Liver (tissue), 9 donors: ENCODE measurements around the gene SNRPA1. TPM values are rescaled to one million over a fixed set of nuclear protein-coding genes. Genes with fewer than 3 reads are reported as not detected.

Experiments
- DNase-seq: peaks from one replicate; pipeline ENCODE4 v3.0.0-alpha.2; 2017; ENCODE audit warnings: low spot score
- H3K27ac ChIP-seq, 2 donors: one replicate each; pipeline ENCODE4 v1.7.0; 2013; ENCODE audit warnings: inconsistent platforms in 2 of 2, low read length in 2 of 2, control low read depth in 1 of 2, low read depth in 1 of 2, mild to moderate bottlenecking in 1 of 2
- H3K27me3 ChIP-seq, 4 donors: one replicate each; pipeline versions ENCODE4 v1.6.1 to v1.7.0; 2013; ENCODE audit warnings: low read length in 3 of 4, inconsistent platforms in 1 of 4, mild to moderate bottlenecking in 1 of 4, moderate library complexity in 1 of 4; ENCODE audit not compliant: control insufficient read depth in 4 of 4, insufficient read depth in 4 of 4
- H3K36me3 ChIP-seq, 4 donors: one replicate each; pipeline versions ENCODE4 v1.6.1 to v1.7.0; 2013; ENCODE audit warnings: low read length in 3 of 4, mild to moderate bottlenecking in 3 of 4, low read depth in 1 of 4, moderate library complexity in 1 of 4; ENCODE audit not compliant: control insufficient read depth in 4 of 4, insufficient read depth in 3 of 4
- H3K4me1 ChIP-seq, 4 donors: one replicate each; pipeline versions ENCODE4 v1.6.1 to v1.7.0; 2013; ENCODE audit warnings: low read length in 3 of 4, mild to moderate bottlenecking in 3 of 4, moderate library complexity in 1 of 4; ENCODE audit not compliant: control insufficient read depth in 4 of 4, insufficient read depth in 4 of 4
- H3K4me3 ChIP-seq, 3 donors: one replicate each; pipeline versions ENCODE4 v1.6.1 to v1.7.0; 2013; ENCODE audit warnings: low read length in 3 of 3, control low read depth in 1 of 3, low read depth in 1 of 3, mild to moderate bottlenecking in 1 of 3
- H3K9ac ChIP-seq, 2 donors: one replicate each; pipeline ENCODE4 v1.7.0; 2013; ENCODE audit warnings: low read length in 2 of 2, mild to moderate bottlenecking in 2 of 2, moderate library complexity in 2 of 2, control low read depth in 1 of 2, low read depth in 1 of 2
- H3K9me3 ChIP-seq, 4 donors: one replicate each; pipeline versions ENCODE4 v1.6.1 to v1.7.0; 2013; ENCODE audit warnings: low read length in 3 of 4; ENCODE audit not compliant: control insufficient read depth in 4 of 4
- EGR1 ChIP-seq, 2 donors: IDR thresholded peaks; 2 replicates each; pipeline ENCODE4 v1.6.1; 2016 to 2018; ENCODE audit warnings: antibody characterized with exemption in 2 of 2, low read depth in 2 of 2
- FOXA1 ChIP-seq: IDR thresholded peaks from 2 replicates; pipeline ENCODE4 v1.6.1; 2016; ENCODE audit warnings: antibody characterized with exemption
- FOXA2 ChIP-seq: IDR thresholded peaks from 2 replicates; pipeline ENCODE4 v1.6.1; 2016; ENCODE audit warnings: antibody characterized with exemption
- GABPA ChIP-seq, 2 donors: IDR thresholded peaks in 1 of 2; conservative IDR thresholded peaks in 1 of 2; 2 replicates each; pipeline ENCODE4 v1.6.1; 2016; ENCODE audit warnings: antibody characterized with exemption in 2 of 2, mild to moderate bottlenecking in 1 of 2, moderate library complexity in 1 of 2
- HNF4A ChIP-seq, 2 donors: conservative IDR thresholded peaks; 2 replicates each; pipeline ENCODE4 v1.6.1; 2016; ENCODE audit warnings: antibody characterized with exemption in 2 of 2, mild to moderate bottlenecking in 2 of 2
- NR2F2 ChIP-seq: IDR thresholded peaks from 2 replicates; pipeline ENCODE4 v1.6.1; 2016; ENCODE audit warnings: antibody characterized with exemption
- RAD21 ChIP-seq, 2 donors: IDR thresholded peaks; 2 replicates each; pipeline ENCODE4 v1.6.1; 2016; ENCODE audit warnings: antibody characterized with exemption in 2 of 2, mild to moderate bottlenecking in 2 of 2
- RXRA ChIP-seq, 2 donors: IDR thresholded peaks; 2 replicates each; pipeline ENCODE4 v1.6.1; 2017 to 2018; ENCODE audit warnings: antibody characterized with exemption in 2 of 2, mild to moderate bottlenecking in 1 of 2
- SP1 ChIP-seq: IDR thresholded peaks from 2 replicates; pipeline ENCODE4 v1.6.1; 2018; ENCODE audit warnings: antibody characterized with exemption, mild to moderate bottlenecking
- TAF1 ChIP-seq: conservative IDR thresholded peaks from 2 replicates; pipeline ENCODE4 v1.6.1; 2016; ENCODE audit warnings: antibody characterized with exemption, mild to moderate bottlenecking
- YY1 ChIP-seq: IDR thresholded peaks from 2 replicates; pipeline ENCODE4 v1.6.1; 2016; ENCODE audit warnings: antibody characterized with exemption, mild to moderate bottlenecking
- WGBS: extraction: QIAGEN DNeasy Blood & Tissue Kit; methylation state at CpG from one replicate; pipeline ENCODE4 v1.1.7; 2013; 5-methylcytosine and 5-hydroxymethylcytosine counted together
- polyA plus RNA-seq, 2 donors: library from polyadenylated mRNA; stranded (reverse) in 1 of 2; unstranded in 1 of 2; fragments of 200-250 nt in 1 of 2; fragments of >200 nt in 1 of 2; fragmentation: Nextera tagmentation in 1 of 2; extraction: Ambion mirVana in 1 of 2; gene quantifications; one replicate each; pipeline versions ENCODE4 v1.2.1 to v1.2.3, GENCODE V29; 2013 to 2015
- total RNA-seq, 2 donors: library from RNA; depleted of rRNA; stranded (reverse); fragments of >200 nt; gene quantifications; one replicate each; pipeline ENCODE4 v1.2.3, GENCODE V29; 2014
- TF ChIP-seq, protein P1 (sequence below): IDR thresholded peaks from 2 replicates; pipeline ENCODE4 v1.6.1; 2016; ENCODE audit warnings: antibody characterized with exemption, mild to moderate bottlenecking
- TF ChIP-seq, protein P2 (sequence below): IDR thresholded peaks from 2 replicates; pipeline ENCODE4 v1.6.1; 2016; ENCODE audit warnings: antibody characterized with exemption
- TF ChIP-seq, protein P3 (sequence below): fragments of 150-350 bp; IDR thresholded peaks from 2 replicates; pipeline ENCODE4 v1.5.1; 2017; ENCODE audit warnings: improper control_type of control experiment, low read depth, low read length; ENCODE audit not compliant: missing input control
- TF ChIP-seq, protein P4 (sequence below): IDR thresholded peaks from 2 replicates; pipeline ENCODE4 v1.6.1; 2016; ENCODE audit warnings: antibody characterized with exemption
- donor health status: healthy.
- donor health status: healthy.
- donor health status: healthy.
- donor health status: healthy.
- donor health status: healthy.

The SNRPA1 gene
- total and polyA plus RNA-seq, 4 donors, result 12.7 to 31.7 (median 18.0) TPM

DNA sequence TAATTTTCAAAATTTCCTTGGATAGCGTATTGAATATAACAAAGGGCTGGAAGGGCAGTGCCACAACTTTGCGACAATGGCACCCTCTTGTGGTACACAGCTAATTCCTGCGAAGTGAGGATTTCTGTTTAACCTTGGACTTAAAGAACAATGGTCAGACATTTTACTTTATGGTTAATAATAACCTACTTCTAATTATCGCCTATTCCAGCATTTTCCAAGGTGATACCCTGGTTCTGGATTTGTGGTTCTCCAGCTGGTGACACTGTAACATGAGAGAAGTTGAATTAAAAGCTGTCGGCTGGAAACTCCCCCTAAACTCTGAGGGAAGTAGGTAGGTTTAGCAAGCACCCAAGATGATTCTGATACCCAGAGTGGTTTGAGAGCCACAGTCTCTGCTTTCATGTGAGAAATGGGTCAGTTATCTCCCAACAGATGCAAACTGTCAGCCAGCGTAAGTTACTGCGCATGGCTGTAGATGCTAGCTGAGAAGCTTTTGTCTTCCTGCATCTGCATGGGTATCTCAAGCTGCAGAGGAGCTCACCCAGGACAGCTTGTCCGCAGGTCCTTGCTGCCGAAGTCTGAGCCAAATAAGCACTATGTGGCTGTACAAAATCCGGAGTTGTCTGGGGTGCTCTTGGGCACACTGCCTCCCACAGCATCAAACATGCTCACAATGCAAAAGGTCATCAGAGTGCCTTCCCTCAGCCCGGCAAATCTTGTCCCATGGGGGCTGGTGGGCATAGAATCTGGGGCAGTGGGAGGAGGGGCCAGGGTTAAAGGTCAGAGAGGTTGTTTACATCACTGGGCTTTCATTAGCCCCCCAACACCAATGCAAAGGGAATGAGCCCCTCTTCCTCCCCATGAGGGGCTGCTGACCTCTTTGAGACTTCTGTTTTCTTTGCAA is 36.6 kb downstream of the SNRPA1 start:
- Histone ChIP-seq H3K4me1 (peaks cover 0 to 5% (median 2%) of the 10 kb centered on the region in 4 donors), H3K9ac (peak overlapping the region; percentile 27 to 31), H3K27ac (no peak overlapping the region), H3K27me3 (no peaks in the 10 kb centered on the region), H3K9me3 (no peaks in the 10 kb centered on the region), H3K4me3 (no peak overlapping the region), H3K36me3 (no peaks in the 10 kb centered on the region)
- 25% methylated on average over 11 of the region's 11 CpGs for WGBS
- TF ChIP-seq NR2F2 (no peak), GABPA (IDR thresholded peaks at IDR 0.05 in 1 of 2, conservative IDR thresholded peaks at IDR 0.05 in 1 of 2) (no peak), RXRA (IDR thresholded peaks at IDR 0.05) (no peak), HNF4A (conservative IDR thresholded peaks at IDR 0.05) (peak in 1 of 2 donors; percentile 40), YY1 (peak; percentile 12), TAF1 (no peak), RAD21 (IDR thresholded peaks at IDR 0.05) (peak; percentile 95 to 97)
- TF ChIP-seq, protein P1, sequence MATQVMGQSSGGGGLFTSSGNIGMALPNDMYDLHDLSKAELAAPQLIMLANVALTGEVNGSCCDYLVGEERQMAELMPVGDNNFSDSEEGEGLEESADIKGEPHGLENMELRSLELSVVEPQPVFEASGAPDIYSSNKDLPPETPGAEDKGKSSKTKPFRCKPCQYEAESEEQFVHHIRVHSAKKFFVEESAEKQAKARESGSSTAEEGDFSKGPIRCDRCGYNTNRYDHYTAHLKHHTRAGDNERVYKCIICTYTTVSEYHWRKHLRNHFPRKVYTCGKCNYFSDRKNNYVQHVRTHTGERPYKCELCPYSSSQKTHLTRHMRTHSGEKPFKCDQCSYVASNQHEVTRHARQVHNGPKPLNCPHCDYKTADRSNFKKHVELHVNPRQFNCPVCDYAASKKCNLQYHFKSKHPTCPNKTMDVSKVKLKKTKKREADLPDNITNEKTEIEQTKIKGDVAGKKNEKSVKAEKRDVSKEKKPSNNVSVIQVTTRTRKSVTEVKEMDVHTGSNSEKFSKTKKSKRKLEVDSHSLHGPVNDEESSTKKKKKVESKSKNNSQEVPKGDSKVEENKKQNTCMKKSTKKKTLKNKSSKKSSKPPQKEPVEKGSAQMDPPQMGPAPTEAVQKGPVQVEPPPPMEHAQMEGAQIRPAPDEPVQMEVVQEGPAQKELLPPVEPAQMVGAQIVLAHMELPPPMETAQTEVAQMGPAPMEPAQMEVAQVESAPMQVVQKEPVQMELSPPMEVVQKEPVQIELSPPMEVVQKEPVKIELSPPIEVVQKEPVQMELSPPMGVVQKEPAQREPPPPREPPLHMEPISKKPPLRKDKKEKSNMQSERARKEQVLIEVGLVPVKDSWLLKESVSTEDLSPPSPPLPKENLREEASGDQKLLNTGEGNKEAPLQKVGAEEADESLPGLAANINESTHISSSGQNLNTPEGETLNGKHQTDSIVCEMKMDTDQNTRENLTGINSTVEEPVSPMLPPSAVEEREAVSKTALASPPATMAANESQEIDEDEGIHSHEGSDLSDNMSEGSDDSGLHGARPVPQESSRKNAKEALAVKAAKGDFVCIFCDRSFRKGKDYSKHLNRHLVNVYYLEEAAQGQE, result no peak
- TF ChIP-seq, protein P2, sequence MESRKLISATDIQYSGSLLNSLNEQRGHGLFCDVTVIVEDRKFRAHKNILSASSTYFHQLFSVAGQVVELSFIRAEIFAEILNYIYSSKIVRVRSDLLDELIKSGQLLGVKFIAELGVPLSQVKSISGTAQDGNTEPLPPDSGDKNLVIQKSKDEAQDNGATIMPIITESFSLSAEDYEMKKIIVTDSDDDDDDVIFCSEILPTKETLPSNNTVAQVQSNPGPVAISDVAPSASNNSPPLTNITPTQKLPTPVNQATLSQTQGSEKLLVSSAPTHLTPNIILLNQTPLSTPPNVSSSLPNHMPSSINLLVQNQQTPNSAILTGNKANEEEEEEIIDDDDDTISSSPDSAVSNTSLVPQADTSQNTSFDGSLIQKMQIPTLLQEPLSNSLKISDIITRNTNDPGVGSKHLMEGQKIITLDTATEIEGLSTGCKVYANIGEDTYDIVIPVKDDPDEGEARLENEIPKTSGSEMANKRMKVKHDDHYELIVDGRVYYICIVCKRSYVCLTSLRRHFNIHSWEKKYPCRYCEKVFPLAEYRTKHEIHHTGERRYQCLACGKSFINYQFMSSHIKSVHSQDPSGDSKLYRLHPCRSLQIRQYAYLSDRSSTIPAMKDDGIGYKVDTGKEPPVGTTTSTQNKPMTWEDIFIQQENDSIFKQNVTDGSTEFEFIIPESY, result no peak
- TF ChIP-seq, protein P3, sequence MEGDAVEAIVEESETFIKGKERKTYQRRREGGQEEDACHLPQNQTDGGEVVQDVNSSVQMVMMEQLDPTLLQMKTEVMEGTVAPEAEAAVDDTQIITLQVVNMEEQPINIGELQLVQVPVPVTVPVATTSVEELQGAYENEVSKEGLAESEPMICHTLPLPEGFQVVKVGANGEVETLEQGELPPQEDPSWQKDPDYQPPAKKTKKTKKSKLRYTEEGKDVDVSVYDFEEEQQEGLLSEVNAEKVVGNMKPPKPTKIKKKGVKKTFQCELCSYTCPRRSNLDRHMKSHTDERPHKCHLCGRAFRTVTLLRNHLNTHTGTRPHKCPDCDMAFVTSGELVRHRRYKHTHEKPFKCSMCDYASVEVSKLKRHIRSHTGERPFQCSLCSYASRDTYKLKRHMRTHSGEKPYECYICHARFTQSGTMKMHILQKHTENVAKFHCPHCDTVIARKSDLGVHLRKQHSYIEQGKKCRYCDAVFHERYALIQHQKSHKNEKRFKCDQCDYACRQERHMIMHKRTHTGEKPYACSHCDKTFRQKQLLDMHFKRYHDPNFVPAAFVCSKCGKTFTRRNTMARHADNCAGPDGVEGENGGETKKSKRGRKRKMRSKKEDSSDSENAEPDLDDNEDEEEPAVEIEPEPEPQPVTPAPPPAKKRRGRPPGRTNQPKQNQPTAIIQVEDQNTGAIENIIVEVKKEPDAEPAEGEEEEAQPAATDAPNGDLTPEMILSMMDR, result peak; percentile 89
- no peak for DNase-seq

DNA sequence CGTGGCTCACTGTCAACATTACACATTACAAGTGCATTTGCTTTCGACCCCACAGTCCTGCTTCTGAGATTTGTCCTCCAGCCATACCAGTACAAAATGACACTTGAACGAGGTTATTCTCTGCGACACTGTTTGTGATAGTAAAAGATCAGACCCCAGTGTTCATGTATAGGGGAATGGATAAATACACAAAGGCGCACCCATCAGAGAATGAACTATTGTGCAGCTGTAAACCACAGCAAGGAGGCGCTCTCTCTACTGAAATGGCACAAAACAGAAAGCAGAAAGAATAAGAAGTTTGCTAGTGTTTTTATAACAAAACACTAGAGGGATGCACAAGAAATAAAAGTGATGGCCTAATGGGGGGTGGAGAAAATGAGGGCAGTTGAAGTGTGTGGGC is 38.3 kb downstream of the SNRPA1 start:
- DNase-seq, result no peak
- 85% methylated on average over 6 of the region's 6 CpGs for WGBS
- Histone ChIP-seq H3K36me3 (no peaks in the 10 kb centered on the region), H3K4me1 (peaks cover 0 to 11% (median 4%) of the 10 kb centered on the region in 4 donors), H3K9ac (no peak overlapping the region), H3K9me3 (no peaks in the 10 kb centered on the region), H3K27ac (no peak overlapping the region), H3K27me3 (no peaks in the 10 kb centered on the region), H3K4me3 (no peak overlapping the region)
- no peak for TF ChIP-seq HNF4A (conservative IDR thresholded peaks at IDR 0.05)
- no peak for TF ChIP-seq EGR1 (IDR thresholded peaks at IDR 0.05; ENCODE audit: low read depth in 2 of 2)
- TF ChIP-seq, protein P4, sequence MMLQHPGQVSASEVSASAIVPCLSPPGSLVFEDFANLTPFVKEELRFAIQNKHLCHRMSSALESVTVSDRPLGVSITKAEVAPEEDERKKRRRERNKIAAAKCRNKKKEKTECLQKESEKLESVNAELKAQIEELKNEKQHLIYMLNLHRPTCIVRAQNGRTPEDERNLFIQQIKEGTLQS, result no peak
- TF ChIP-seq, protein P1, result no peak
- no peak for TF ChIP-seq RXRA (IDR thresholded peaks at IDR 0.05)
- no peak for TF ChIP-seq NR2F2
- TF ChIP-seq SP1, result no peak
- TF ChIP-seq, protein P3, result no peak
- no peak for TF ChIP-seq TAF1
- TF ChIP-seq RAD21 (IDR thresholded peaks at IDR 0.05), result no peak
- no peak for TF ChIP-seq FOXA1
- TF ChIP-seq YY1, result no peak
- no peak for TF ChIP-seq FOXA2
